ENCODE data around the gene KEAP1.
"Not testable (repeated sequence)": the region's sequence is repeated elsewhere in the genome, so short reads cannot be mapped to it uniquely, and the experiment has no call there.

KEAP1 gene

GRCh38 chr19:10503002-10503789, at the start of gene KEAP1:
KEAP1 (minus strand) TSS chr19:10503356; CDS start chr19:10500033, 3,323 bp downstream.
- H3K4me1 Mint-ChIP-seq (ENCODE audit: low read depth) = peaks cover 46% of the 10 kb centered on the region

GRCh38 chr19:10552510-10553053, 49.4 kb upstream of the KEAP1 start:
- intact Hi-C loops (cut with micrococcal nuclease) = no loop called here
- H3K4me3 Mint-ChIP-seq = no peak overlapping the region
- peaks cover 93% of the 10 kb centered on the region for H3K36me3 Mint-ChIP-seq (ENCODE audit: low read depth)
- no peak overlapping the region for H3K27ac Mint-ChIP-seq
- peaks cover 20% of the 10 kb centered on the region for H3K4me1 Mint-ChIP-seq (ENCODE audit: low read depth)
- H3K9me3 Mint-ChIP-seq = no peaks in the 10 kb centered on the region
- no peaks in the 10 kb centered on the region for H3K27me3 Mint-ChIP-seq

More at GRCh38 chr19:10503002-10503789, at the start of gene KEAP1:
- Mint-ChIP-seq H3K9me3 (no peaks in the 10 kb centered on the region), H3K4me3 (peak within 1 kb of the TSS; percentile 84), H3K36me3 (ENCODE audit: low read depth) (peaks cover 40% of the 10 kb centered on the region), H3K27ac (peak within 1 kb of the TSS; percentile 94), H3K27me3 (no peaks in the 10 kb centered on the region)
- intact Hi-C loops (cut with micrococcal nuclease) = loop anchor here (2.0 to 10.0 kb wide), 2 partner anchors 66 to 192 kb away; partner anchors contain the start of gene CDKN2D

GRCh38 chr19:10551698-10552301, 48.6 kb upstream of the KEAP1 start:
- no peaks in the 10 kb centered on the region for H3K9me3 Mint-ChIP-seq
- intact Hi-C loops (cut with micrococcal nuclease) = no loop called here
- no peak overlapping the region for H3K4me3 Mint-ChIP-seq
- no peaks in the 10 kb centered on the region for H3K27me3 Mint-ChIP-seq
- peaks cover 93% of the 10 kb centered on the region for H3K36me3 Mint-ChIP-seq (ENCODE audit: low read depth)
- no peak overlapping the region for H3K27ac Mint-ChIP-seq
- peaks cover 20% of the 10 kb centered on the region for H3K4me1 Mint-ChIP-seq (ENCODE audit: low read depth)

GRCh38 chr19:10551006-10551405, 47.9 kb upstream of the KEAP1 start:
- H3K27ac Mint-ChIP-seq; H3K4me3 Mint-ChIP-seq; H3K27me3 Mint-ChIP-seq; intact Hi-C loops (cut with micrococcal nuclease); H3K9me3 Mint-ChIP-seq: not testable (repeated sequence)
- Mint-ChIP-seq H3K36me3 (ENCODE audit: low read depth) (peaks cover 90% of the 10 kb centered on the region), H3K4me1 (ENCODE audit: low read depth) (peaks cover 18% of the 10 kb centered on the region)

GRCh38 chr19:10550336-10550735, 47.2 kb upstream of the KEAP1 start:
- Mint-ChIP-seq H3K9me3 (no peaks in the 10 kb centered on the region), H3K4me1 (ENCODE audit: low read depth) (peaks cover 15% of the 10 kb centered on the region), H3K36me3 (ENCODE audit: low read depth) (peaks cover 85% of the 10 kb centered on the region), H3K4me3 (no peak overlapping the region), H3K27me3 (no peaks in the 10 kb centered on the region), H3K27ac (no peak overlapping the region)
- intact Hi-C loops (cut with micrococcal nuclease) = no loop called here

GRCh38 chr19:10549733-10550132, 46.6 kb upstream of the KEAP1 start:
- Mint-ChIP-seq H3K4me3 (no peak overlapping the region), H3K27me3 (no peaks in the 10 kb centered on the region), H3K4me1 (ENCODE audit: low read depth) (peaks cover 21% of the 10 kb centered on the region), H3K27ac (no peak overlapping the region), H3K9me3 (no peaks in the 10 kb centered on the region), H3K36me3 (ENCODE audit: low read depth) (peaks cover 79% of the 10 kb centered on the region)
- intact Hi-C loops (cut with micrococcal nuclease) = no loop called here

GRCh38 chr19:10548746-10549276, 45.7 kb upstream of the KEAP1 start:
- Mint-ChIP-seq H3K36me3 (ENCODE audit: low read depth) (peaks cover 74% of the 10 kb centered on the region), H3K27me3 (no peaks in the 10 kb centered on the region), H3K27ac (no peak overlapping the region), H3K9me3 (no peaks in the 10 kb centered on the region), H3K4me1 (ENCODE audit: low read depth) (peaks cover 25% of the 10 kb centered on the region), H3K4me3 (no peak overlapping the region)
- intact Hi-C loops (cut with micrococcal nuclease) = no loop called here

GRCh38 chr19:10546817-10547216, 43.7 kb upstream of the KEAP1 start:
- Mint-ChIP-seq H3K4me1 (ENCODE audit: low read depth) (peaks cover 16% of the 10 kb centered on the region), H3K9me3 (no peaks in the 10 kb centered on the region), H3K4me3 (no peak overlapping the region), H3K27ac (no peak overlapping the region), H3K27me3 (no peaks in the 10 kb centered on the region), H3K36me3 (ENCODE audit: low read depth) (peaks cover 54% of the 10 kb centered on the region)
- intact Hi-C loops (cut with micrococcal nuclease) = no loop called here

- intact Hi-C loops (cut with micrococcal nuclease) = no loop called here
- Mint-ChIP-seq H3K36me3 (ENCODE audit: low read depth) (peaks cover 34% of the 10 kb centered on the region), H3K4me3 (peak overlapping the region; percentile 83), H3K9me3 (no peaks in the 10 kb centered on the region), H3K27me3 (peaks cover 6% of the 10 kb centered on the region), H3K27ac (peak overlapping the region; percentile 75), H3K4me1 (ENCODE audit: low read depth) (peaks cover 21% of the 10 kb centered on the region)
These were observed 41.6 kb upstream of the KEAP1 start for GRCh38 chr19:10544753-10545251.

- H3K4me1 Mint-ChIP-seq (ENCODE audit: low read depth) = peaks cover 26% of the 10 kb centered on the region
These were observed 41.1 kb upstream of the KEAP1 start for GRCh38 chr19:10544242-10544752.

GRCh38 chr19:10543420-10544241, 40.5 kb upstream of the KEAP1 start, which contains the start of gene ATG4D:
ATG4D (plus strand) TSS chr19:10543904; CDS start chr19:10544091, 187 bp downstream.
- Mint-ChIP-seq H3K27ac (peak within 1 kb of the TSS; percentile 75), H3K4me1 (ENCODE audit: low read depth) (peaks cover 33% of the 10 kb centered on the region), H3K36me3 (ENCODE audit: low read depth) (peaks cover 23% of the 10 kb centered on the region), H3K27me3 (peaks cover 10% of the 10 kb centered on the region), H3K4me3 (peak within 1 kb of the TSS; percentile 83), H3K9me3 (no peaks in the 10 kb centered on the region)
- intact Hi-C loops (cut with micrococcal nuclease) = no loop called here

More at GRCh38 chr19:10544242-10544752, 41.1 kb upstream of the KEAP1 start:
- Mint-ChIP-seq H3K27me3 (peaks cover 6% of the 10 kb centered on the region), H3K27ac (peak overlapping the region; percentile 75), H3K4me3 (peak overlapping the region; percentile 83), H3K9me3 (no peaks in the 10 kb centered on the region), H3K36me3 (ENCODE audit: low read depth) (peaks cover 29% of the 10 kb centered on the region)
- intact Hi-C loops (cut with micrococcal nuclease) = no loop called here

- peaks cover 13% of the 10 kb centered on the region for H3K27me3 Mint-ChIP-seq
- no peaks in the 10 kb centered on the region for H3K9me3 Mint-ChIP-seq
- H3K27ac Mint-ChIP-seq = peak overlapping the region; percentile 66
- intact Hi-C loops (cut with micrococcal nuclease) = no loop called here
- peak overlapping the region; percentile 75 for H3K4me3 Mint-ChIP-seq
- peaks cover 39% of the 10 kb centered on the region for H3K4me1 Mint-ChIP-seq (ENCODE audit: low read depth)
- peaks cover 17% of the 10 kb centered on the region for H3K36me3 Mint-ChIP-seq (ENCODE audit: low read depth)
These were observed 39.9 kb upstream of the KEAP1 start for GRCh38 chr19:10543059-10543419.

GRCh38 chr19:10539016-10539415, 35.9 kb upstream of the KEAP1 start:
- H3K4me3 Mint-ChIP-seq = peak overlapping the region; percentile 66
- H3K9me3 Mint-ChIP-seq; intact Hi-C loops (cut with micrococcal nuclease); H3K27ac Mint-ChIP-seq; H3K36me3 Mint-ChIP-seq (ENCODE audit: low read depth): not testable (repeated sequence)
- H3K4me1 Mint-ChIP-seq (ENCODE audit: low read depth) = peaks cover 30% of the 10 kb centered on the region
- peaks cover 31% of the 10 kb centered on the region for H3K27me3 Mint-ChIP-seq

Measured in dendritic cell treated with granulocyte-macrophage colony-stimulating factor and Interleukin-4, amounts not matched to agents 40 ng/mL and 50 ng/mL, for 4 days (primary cell).